ENCODE data around the gene ZEB1. TPM values are rescaled to one million over a fixed set of nuclear protein-coding genes. Genes with fewer than 3 reads are reported as not detected.

ZEB1 gene
- total and polyA plus RNA-seq, 2 of the 13 experiments (the other 11 are each of a cell fraction or from before 2014, with no cell fraction given) = 9.6 to 18.0 TPM

GRCh38 chr10:31320550-31321211, 1.7 kb downstream of the ZEB1 start (continued):
- TF ChIP-seq CSRNP1 (CRISPR knock-in tag; IDR thresholded peaks at IDR 0.05) (0 out of 2 replicates have a peak, but pooled peaks have one; percentile 23), SIN3A (IDR thresholded peaks at IDR 0.05; ENCODE audit: borderline replicate concordance, low read depth, low read length) (0 out of 2 replicates have a peak, but pooled peaks have one; percentile 23), NONO (IDR thresholded peaks at IDR 0.05) (no peak), NONO (CRISPR knock-in tag; conservative IDR thresholded peaks at IDR 0.05) (0 out of 2 replicates have a peak, but pooled peaks have one; percentile 33)
- TF ChIP-seq, protein P1, sequence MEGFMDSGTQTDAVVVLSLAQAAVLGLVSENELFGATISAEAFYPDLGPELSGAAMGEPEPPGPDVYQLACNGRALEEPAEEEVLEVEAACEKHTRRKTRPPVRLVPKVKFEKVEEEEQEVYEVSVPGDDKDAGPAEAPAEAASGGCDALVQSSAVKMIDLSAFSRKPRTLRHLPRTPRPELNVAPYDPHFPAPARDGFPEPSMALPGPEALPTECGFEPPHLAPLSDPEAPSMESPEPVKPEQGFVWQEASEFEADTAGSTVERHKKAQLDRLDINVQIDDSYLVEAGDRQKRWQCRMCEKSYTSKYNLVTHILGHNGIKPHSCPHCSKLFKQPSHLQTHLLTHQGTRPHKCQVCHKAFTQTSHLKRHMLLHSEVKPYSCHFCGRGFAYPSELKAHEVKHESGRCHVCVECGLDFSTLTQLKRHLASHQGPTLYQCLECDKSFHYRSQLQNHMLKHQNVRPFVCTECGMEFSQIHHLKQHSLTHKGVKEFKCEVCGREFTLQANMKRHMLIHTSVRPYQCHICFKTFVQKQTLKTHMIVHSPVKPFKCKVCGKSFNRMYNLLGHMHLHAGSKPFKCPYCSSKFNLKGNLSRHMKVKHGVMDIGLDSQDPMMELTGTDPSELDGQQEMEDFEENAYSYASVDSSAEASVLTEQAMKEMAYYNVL (CRISPR knock-in tag; IDR thresholded peaks at IDR 0.05; ENCODE audit: borderline replicate concordance) = 0 out of 2 replicates have a peak, but pooled peaks have one; percentile 29

- Histone ChIP-seq H3K4me1 (ENCODE audit: insufficient read depth, low read length) (peaks cover 28% of the 10 kb centered on the region), H3K27me3 (ENCODE audit: control insufficient read depth in 1 of 2, insufficient read depth in 2 of 2, low read length in 2 of 2) (no peaks in the 10 kb centered on the region; a peak in 1 of 5 replicates), H4K20me1 (ENCODE audit: insufficient read depth, low read length) (peaks cover 13% of the 10 kb centered on the region), H3K27ac (ENCODE audit: extremely low read length, insufficient read depth, low read length) (peak overlapping the region; percentile 69), H2AFZ (ENCODE audit: low read length) (no peak overlapping the region), H3K9ac (ENCODE audit: insufficient read depth, low read depth, low read length) (peak overlapping the region; percentile 85; the same call in 1 of the 2 replicates), H3K4me3 (replicated peaks in 1 of 3; ENCODE audit: insufficient read depth in 1 of 3, low read depth in 2 of 3, low read length in 3 of 3) (peak overlapping the region; percentile 97), H3K9me3 (ENCODE audit: low read length) (no peaks in the 10 kb centered on the region), H3K36me3 (replicated peaks in 1 of 2; ENCODE audit: control insufficient read depth in 1 of 2, insufficient read depth in 2 of 2, low read length in 2 of 2) (no peaks in the 10 kb centered on the region), H3K79me2 (ENCODE audit: insufficient read depth, low read length) (peaks cover 61% of the 10 kb centered on the region), H3K4me2 (ENCODE audit: low read depth, low read length) (peak overlapping the region; percentile 78)
- no peak for DNase-seq (ENCODE audit: low spot score)
- ChIA-PET CTCF (ENCODE audit: low intra/inter-chr PET ratio, low total read pairs) (no interaction called here), POLR2A (no interaction called here)
- BruUV-seq (replicated peaks) = TSS peak; percentile 43
- in situ Hi-C loops (cut with HindIII; ENCODE audit: extremely low pct_ligation_motif_present, low pct_unique_long_range_greater_than_20kb) (no loop called here), intact Hi-C loops (cut with micrococcal nuclease; ENCODE audit: unreplicated experiment) (loop anchor here (5.0 kb wide), 1 partner anchor 81 kb away; no protein-coding TSS in a partner anchor)
- no peak for ATAC-seq
- no peak for FAIRE-seq
- TF ChIP-seq BCL6 (CRISPR knock-in tag; IDR thresholded peaks at IDR 0.05) (no peak), FOXP1 (IDR thresholded peaks at IDR 0.05) (no peak), FOXP1 (CRISPR knock-in tag; IDR thresholded peaks at IDR 0.05) (peak; percentile 30; the same call in 1 of the 2 replicates)
- TF ChIP-seq, protein P2, sequence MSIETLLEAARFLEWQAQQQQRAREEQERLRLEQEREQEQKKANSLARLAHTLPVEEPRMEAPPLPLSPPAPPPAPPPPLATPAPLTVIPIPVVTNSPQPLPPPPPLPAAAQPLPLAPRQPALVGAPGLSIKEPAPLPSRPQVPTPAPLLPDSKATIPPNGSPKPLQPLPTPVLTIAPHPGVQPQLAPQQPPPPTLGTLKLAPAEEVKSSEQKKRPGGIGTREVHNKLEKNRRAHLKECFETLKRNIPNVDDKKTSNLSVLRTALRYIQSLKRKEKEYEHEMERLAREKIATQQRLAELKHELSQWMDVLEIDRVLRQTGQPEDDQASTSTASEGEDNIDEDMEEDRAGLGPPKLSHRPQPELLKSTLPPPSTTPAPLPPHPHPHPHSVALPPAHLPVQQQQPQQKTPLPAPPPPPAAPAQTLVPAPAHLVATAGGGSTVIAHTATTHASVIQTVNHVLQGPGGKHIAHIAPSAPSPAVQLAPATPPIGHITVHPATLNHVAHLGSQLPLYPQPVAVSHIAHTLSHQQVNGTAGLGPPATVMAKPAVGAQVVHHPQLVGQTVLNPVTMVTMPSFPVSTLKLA (IDR thresholded peaks at IDR 0.05) = 0 out of 2 replicates have a peak, but pooled peaks have one; percentile 22
- WGBS (ENCODE audit: low lambda C conversion rate) = 19% methylated on average over 10 of the region's 10 CpGs
Observed at GRCh38 chr10:31321396-31321941, 2.5 kb downstream of the ZEB1 start.
